Right forelimb (tissue), 1 donor: Measurements from ENCODE around the gene OSGEP.
A peak's percentile ranks its signal among the peaks of the same experiment; 100 is the strongest.

Source experiments
- DNase-seq: peaks from one replicate; pipeline ENCODE4 v3.0.0-alpha.2; 2018

OSGEP gene

GRCh38 chr14:20428802-20429201 is 25.8 kb downstream of the OSGEP start:
- DNase-seq = no peak

- no peak for DNase-seq
These were observed 26.6 kb downstream of the OSGEP start for GRCh38 chr14:20428010-20428365.

DNA sequence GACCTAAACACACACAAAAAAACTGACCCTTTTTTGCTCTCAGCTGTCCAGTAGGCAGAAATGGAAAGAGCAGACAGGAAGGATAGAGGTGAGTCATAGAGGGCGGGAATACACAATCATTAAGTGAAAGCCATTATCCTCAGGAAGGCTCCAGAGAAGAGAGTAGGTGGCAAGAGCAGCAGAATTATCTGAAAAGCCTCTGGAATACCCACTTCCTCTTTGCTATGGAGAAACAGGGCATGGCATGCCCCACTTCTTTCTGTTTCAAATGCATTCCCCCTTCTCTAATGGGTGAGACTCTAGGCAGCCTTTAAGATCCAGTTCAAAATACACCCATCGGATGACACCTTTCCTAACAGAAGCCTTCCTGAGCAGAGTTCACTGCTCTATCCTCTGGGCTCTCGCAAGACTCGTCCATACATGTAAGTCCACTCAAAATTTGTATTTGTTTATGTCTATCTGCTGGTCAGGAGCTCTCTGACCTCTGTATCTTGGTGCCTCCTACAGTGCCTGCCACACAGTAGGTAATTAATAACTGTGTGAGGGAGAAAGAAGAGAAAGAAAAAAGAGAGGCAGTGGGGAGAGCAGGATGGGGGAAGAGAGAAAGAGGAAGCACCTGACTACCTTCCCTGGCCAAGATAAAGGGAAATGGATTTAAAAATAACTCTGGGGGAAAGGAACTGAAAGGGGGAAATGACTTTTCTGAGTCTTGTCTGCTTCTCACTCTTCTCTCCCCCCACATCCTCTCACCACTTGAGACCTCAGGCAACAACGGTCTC is 27.2 kb downstream of the OSGEP start:
- no peak for DNase-seq

GRCh38 chr14:20424851-20425250 is 29.8 kb downstream of the OSGEP start:
- no peak for DNase-seq

DNA sequence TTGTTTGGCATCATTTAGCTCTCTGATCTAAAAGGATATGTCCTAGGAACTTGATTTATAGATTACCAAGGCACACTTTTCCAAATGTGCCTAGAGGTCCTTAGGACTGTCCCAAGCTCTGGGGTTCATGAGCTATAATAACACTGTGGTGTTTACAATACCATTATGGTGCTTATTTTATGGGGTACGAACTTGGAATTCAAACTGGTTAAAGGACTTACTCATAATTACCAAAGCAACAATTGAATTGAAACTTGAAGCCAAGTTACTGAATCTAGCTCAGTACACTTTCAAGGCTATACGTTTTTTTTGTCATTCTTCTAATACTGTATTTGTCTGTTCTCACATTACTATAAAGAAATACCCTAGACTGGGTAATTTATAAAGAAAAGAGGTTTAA is 31.7 kb downstream of the OSGEP start:
- DNase-seq = no peak

DNA sequence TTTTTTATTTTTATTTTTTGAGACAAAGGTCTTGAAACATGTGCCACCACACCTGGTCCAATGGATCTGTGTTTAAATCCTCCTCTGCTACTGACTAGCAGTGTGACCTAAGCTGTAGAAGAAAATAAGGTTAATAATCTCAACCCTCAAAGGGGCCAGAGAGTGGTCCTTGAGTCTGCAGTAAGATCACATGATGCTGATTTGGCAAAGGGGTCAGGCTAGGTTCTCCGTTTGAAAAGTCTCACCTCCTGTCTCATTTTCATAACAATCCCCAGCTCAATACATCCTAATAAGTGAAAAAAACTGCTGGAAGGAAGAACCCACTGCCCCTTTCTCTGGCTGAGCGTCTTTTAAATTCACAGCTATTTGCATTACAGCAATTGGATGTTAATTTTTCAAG is 33.3 kb downstream of the OSGEP start:
- DNase-seq = no peak

DNA sequence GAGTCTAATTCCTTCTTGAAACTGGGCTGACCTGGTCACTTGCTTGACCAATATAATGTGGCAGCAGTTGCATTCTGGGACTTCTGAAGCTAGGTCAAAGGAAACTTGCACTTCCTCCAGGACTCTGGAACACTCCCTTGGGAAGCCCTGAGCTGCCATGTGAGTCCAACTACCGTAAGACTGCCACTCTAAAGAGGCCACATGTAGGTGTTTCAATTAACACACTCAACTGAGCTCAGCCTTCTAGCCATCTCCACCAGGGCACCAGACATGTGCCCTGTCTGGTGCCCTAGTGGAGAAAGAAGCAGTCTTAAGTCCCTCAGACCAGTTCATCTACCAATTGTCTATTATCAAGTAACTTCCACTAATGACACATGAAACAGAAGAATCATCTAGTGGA is 35.2 kb downstream of the OSGEP start:
- no peak for DNase-seq

- no peak for DNase-seq
These were observed 36.1 kb downstream of the OSGEP start for GRCh38 chr14:20418501-20418909.

DNA sequence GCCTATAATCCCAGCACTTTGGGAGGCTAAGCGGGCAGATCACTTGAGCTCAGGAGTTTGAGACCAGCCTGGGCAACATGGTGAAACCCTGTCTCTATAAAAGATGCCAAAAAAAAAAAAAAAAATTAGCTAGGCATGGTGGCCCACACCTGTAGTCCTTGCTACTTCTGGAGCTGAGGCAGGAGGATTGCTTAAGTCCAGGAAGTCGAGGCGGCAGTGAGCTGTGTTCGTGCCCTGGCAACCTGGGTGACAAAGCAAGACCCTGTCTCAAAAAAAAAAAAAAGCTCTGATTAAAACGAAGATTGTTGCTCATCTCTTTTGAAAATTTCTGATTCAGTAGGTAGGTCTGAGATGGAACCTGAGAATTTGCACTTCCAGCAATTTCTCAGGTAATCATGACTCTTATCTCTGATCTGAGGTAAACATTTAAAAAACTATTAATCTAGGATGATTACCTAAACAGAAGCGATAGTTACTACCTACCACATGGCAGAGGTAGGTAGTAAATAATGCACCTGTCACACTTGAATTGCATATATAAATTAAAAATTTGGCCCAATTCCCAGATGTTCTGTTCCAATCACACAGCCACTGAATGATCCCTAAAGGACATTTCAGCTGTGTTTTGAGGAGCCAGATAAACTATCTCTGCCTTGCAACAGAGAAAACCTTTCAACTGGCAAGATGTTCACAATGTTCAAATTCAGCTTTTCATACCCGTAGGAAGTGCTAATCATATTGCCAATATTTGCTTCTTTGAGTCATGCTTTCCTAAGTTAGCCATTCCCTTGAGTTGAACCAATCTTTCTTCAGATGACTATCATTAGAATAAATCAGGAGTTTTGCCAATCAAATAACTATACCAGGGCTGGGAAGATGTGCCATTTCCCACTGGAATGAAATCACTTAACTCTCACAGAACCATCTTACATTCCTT is 37.1 kb downstream of the OSGEP start:
- DNase-seq = no peak

GRCh38 chr14:20416223-20416622 is 38.4 kb downstream of the OSGEP start:
- DNase-seq = no peak

- no peak for DNase-seq
These were observed 38.8 kb downstream of the OSGEP start for GRCh38 chr14:20415782-20416206.

GRCh38 chr14:20413744-20414082 is 40.9 kb downstream of the OSGEP start:
- DNase-seq = no peak

DNA sequence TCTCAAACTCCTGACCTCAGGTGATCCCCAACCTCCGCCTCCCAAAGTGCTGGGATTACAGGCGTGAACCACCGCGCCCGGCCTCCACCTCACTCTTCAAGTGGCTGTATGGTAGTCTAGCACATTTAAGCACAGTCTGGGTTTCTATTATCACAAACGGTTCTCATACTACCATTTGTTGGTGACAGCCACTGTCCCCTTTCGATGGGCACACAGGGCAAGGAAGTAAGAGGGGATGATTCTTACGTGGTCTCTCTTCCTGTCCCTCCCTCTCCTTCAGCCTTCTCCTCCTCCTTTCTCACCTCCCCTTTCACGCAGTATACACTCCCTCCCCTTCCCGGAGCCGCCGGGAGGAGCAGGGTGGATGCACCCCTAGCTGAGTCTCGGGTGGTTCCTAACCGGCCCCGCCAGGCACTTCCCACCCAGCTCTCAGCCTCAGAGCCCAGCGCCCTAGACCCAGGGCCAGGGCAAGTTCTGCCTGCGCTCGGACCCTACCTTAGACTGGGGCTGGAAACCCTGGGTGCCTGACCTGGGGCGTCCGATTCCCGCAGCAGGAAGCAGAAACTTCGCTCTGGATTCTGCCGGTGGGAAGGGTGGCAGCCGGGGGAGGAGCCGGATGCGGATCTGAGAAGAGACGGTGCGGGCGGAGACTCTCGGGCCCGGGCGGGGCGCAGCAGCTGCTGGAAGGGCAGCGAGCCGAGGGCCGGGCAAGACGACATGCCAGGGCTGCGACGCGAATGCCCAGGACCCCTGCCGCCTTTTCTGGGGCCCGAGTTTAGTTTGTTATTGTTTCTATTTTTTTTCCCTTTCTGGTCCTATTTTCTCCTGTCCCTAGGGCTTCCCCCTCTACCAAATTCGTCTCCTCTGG is 41.5 kb downstream of the OSGEP start, which contains the start of gene TEP1:
Gene TEP1, minus strand, starts transcription at position 626 of the 868 bp plus-strand sequence. CDS start 5,062 bp downstream, outside the sequence.
- peak; percentile 92 for DNase-seq

GRCh38 chr14:20412411-20412810 is 42.2 kb downstream of the OSGEP start:
- DNase-seq = no peak

DNA sequence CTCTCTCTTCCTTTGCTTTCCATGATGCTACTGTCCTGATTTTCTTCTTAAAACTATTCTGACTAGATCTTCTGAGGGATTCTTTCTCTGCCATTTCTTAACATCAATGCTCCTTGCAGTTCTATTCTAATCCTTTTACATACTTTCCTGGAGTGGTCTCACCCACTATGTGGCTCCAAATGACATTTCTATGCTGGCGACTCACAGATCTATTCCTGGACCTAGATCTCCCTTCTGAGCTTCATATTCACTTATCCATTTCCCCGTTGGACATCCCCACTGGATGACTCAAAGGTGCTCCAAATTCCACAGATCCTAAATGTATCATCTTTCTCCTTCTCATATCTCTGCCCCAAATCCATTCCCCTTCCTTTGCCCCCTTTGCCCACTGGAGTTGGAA is 45.4 kb downstream of the OSGEP start:
- no peak for DNase-seq

GRCh38 chr14:20403521-20403920 is 51.1 kb downstream of the OSGEP start:
- DNase-seq = no peak

DNA sequence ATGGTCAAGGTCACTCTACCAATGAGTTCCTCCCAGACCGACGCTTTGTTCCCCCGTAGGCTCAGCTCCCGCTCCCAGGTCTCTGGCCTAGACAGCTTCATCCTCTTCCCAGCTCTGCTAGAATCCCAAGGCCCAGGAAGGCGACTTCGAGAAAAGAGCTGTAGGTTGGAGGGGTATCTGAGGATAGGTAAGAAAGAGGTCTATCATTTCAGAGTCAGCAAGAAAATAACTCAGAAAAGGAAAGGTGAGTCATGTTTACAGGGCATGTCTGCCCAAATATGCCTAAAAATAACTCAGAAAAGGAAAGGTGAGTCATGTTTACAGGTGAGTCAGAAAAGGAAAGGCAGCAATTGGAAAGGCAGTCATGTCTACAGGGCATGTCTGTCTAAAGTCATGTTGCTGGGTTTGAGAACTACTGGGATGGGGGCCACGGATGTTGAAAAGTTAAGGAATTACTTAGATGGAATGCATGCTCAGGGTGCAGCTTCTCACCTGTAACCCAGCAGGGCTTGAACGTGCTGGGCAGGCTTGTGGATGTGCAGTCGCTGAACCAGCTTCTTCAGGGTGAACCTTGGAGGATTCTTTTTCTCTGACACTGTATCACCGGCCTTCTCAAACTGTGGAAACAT is 53.5 kb downstream of the OSGEP start:
- no peak for DNase-seq

DNA sequence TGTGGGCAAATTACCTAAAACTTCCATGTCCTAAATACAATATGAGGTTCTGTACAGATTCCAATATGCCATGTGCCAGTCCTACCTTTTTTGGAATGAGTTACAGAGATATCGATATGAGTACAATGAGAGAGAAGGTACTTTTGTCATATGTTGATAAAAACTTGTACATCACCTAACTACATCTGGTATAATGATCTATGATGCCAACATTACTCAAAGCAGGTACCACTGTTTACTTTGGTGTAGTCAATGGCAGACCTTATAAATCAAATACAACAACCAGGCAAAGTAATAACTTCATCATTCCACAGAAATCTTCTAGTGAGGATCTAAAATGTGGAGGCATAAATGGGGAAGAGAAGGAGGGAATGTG is 54.0 kb downstream of the OSGEP start:
- no peak for DNase-seq

DNA sequence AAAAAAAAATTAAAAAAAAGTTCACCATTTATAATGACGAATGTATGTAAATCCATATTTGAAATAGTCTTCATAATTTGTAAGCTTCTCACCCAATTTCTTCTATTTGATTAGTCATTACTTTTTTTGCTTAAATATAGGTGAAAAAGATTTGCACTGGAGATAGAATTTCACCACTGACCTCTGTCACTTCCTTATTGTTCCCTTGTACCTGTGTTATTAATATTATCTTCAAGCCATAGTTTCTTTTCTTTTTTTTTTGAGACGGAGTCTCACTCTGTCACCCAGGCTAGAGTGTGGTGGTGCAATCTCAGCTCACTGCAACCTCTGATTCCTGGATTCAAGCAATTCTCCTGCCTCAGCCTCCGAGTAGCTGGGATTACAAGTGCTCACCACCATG is 57.1 kb downstream of the OSGEP start:
- no peak for DNase-seq
